Osteocyte (in vitro differentiated cells): ENCODE measurements around the gene CDIP1. TPM values are rescaled to one million over a fixed set of nuclear protein-coding genes. Genes with fewer than 3 reads are reported as not detected.

Experiments
- DNase-seq: peaks from one replicate; pipeline ENCODE4 v3.0.0; 2021; ENCODE audit warnings: mixed read lengths; ENCODE audit not compliant: unreplicated experiment; ENCODE audit errors: extremely low spot score
- H3K27ac Mint-ChIP-seq: one replicate; pipeline ENCODE4 v1.8.0; 2021; ENCODE audit warnings: mild to moderate bottlenecking, mixed read lengths; ENCODE audit not compliant: unreplicated experiment
- H3K27me3 Mint-ChIP-seq: one replicate; pipeline ENCODE4 v1.8.0; 2021; ENCODE audit warnings: mixed read lengths; ENCODE audit not compliant: unreplicated experiment
- H3K36me3 Mint-ChIP-seq: one replicate; pipeline ENCODE4 v1.8.0; 2021; ENCODE audit warnings: mixed read lengths; ENCODE audit not compliant: unreplicated experiment
- H3K4me1 Mint-ChIP-seq: one replicate; pipeline ENCODE4 v1.8.0; 2021; ENCODE audit warnings: mixed read lengths; ENCODE audit not compliant: unreplicated experiment
- H3K4me3 Mint-ChIP-seq: one replicate; pipeline ENCODE4 v1.8.0; 2021; ENCODE audit warnings: mild to moderate bottlenecking, moderate library complexity, mixed read lengths; ENCODE audit not compliant: unreplicated experiment
- H3K9me3 Mint-ChIP-seq: one replicate; pipeline ENCODE4 v1.8.0; 2021; ENCODE audit warnings: mixed read lengths; ENCODE audit not compliant: unreplicated experiment
- total RNA-seq: library from RNA; stranded (reverse); gene quantifications from 2 replicates; pipeline ENCODE4 v1.2.1, GENCODE V29; 2021
- TF ChIP-seq, protein P1 (sequence below): fragments of 200-600 bp; sonication (generic); IDR thresholded peaks from 2 replicates; pipeline ENCODE4 v1.5.0; 2021; ENCODE audit warnings: antibody characterized with exemption, mild to moderate bottlenecking, moderate library complexity

Gene CDIP1
- total RNA-seq, 1 donor from 2014 or later: 28.9 TPM

DNA sequence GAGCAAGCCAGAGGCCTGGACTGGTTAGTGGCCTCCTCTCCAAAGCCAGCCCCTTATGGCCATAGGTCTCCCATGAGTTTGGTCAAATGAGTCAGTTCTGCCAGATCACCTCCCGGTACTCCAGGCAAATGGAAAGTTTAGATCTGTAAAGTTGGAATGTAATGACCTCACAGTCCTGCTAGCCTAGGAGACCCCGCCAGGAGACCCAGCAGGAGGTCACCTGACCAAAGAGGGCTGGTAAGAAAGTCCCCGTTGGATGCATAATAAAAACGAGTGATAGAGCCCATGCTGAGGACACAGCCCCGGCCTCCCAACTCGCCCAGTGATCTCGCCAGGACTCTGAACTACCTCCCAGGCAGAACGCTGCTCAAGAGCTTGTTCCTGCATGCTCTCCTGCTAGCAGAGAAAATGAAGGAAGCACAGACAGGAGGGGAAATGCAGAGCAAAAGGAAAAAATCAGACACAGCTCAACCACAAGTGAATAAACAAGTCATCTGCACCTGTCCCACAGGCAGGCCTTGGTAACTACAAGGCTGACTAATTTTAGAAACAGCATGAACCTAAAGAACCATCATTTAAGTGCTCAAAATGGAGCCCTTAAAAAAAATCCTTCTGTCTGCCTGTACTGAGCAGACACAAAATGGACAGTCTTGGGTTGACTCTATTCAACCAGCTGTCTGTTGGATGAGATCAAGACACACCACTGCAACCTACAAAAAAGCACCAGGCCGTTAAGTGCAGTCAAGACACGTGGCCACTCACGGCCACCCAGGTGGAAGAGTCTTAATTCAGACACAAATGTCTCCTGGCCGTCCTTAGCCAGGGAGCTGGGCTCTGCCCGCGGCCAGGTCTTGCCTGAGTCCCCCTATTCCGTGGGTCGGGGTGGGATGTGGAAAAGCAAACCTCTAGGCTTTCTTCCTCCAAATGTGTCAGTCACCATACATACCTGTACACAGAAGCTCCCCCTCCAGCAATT lies 9.2 kb downstream of the CDIP1 start:
- no peak for DNase-seq
- TF ChIP-seq, protein P1, sequence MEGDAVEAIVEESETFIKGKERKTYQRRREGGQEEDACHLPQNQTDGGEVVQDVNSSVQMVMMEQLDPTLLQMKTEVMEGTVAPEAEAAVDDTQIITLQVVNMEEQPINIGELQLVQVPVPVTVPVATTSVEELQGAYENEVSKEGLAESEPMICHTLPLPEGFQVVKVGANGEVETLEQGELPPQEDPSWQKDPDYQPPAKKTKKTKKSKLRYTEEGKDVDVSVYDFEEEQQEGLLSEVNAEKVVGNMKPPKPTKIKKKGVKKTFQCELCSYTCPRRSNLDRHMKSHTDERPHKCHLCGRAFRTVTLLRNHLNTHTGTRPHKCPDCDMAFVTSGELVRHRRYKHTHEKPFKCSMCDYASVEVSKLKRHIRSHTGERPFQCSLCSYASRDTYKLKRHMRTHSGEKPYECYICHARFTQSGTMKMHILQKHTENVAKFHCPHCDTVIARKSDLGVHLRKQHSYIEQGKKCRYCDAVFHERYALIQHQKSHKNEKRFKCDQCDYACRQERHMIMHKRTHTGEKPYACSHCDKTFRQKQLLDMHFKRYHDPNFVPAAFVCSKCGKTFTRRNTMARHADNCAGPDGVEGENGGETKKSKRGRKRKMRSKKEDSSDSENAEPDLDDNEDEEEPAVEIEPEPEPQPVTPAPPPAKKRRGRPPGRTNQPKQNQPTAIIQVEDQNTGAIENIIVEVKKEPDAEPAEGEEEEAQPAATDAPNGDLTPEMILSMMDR: no peak
- no peak overlapping the region for H3K4me3 Mint-ChIP-seq
- H3K27me3 Mint-ChIP-seq: no peaks in the 10 kb centered on the region
- H3K9me3 Mint-ChIP-seq: no peaks in the 10 kb centered on the region
- H3K36me3 Mint-ChIP-seq: peaks cover 11% of the 10 kb centered on the region
- H3K4me1 Mint-ChIP-seq: peaks cover 6% of the 10 kb centered on the region
- no peak overlapping the region for H3K27ac Mint-ChIP-seq

DNA sequence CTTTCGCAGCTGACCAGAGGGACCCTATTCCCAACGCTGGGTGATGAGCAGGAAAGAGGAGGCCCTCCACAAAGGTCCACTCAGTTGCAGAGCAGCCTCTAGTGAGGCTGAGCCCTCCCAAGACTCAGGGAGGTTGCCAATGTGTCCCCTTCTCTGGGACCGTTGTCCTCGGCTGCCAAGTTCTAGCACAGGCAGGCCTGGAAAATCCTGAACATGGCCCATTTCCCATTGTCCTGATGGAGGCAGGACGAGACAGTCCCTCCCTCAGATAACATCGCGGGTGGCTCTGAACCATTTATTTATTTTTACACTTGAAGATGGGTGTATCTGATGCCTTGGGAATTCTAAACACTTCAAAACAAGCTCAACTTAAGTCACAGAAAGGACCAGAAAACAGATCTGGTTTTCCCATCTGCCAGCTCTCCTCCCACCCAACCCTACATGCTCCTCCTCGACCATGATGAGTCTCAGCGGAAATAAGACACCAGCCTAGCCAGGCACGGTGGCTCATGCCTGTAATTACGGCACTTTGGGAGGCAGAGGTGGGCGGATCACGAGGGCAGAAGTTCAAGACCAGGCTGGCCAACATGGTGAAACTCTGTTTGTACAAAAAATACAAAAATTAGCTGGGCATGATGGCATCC lies 12.8 kb downstream of the CDIP1 start:
- Mint-ChIP-seq H3K4me3 (no peak overlapping the region), H3K27me3 (no peaks in the 10 kb centered on the region), H3K4me1 (peaks cover 16% of the 10 kb centered on the region), H3K27ac (no peak overlapping the region), H3K9me3 (no peaks in the 10 kb centered on the region), H3K36me3 (no peaks in the 10 kb centered on the region)
- TF ChIP-seq, protein P1: no peak
- DNase-seq: no peak

DNA sequence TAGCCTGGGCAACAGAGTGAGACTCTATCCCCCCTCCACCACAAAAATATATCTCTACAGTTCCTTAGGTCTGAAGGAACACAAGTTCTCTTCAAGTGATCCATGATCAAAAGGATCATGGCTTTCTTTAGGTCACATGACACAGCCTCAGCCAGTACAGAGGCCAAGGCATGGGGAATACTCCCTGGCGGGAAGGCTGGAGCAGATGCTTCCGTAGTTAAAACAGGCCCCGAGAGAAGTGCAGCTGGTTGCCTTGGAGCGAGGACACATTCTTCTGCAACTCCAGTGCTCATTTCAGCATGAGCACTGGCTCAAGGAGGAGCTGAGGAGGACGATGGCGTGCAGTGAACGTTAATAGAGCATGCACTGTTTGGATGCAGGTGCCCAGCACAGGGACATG lies 13.5 kb downstream of the CDIP1 start:
- Mint-ChIP-seq H3K27ac (no peak overlapping the region), H3K4me1 (peaks cover 16% of the 10 kb centered on the region), H3K4me3 (no peak overlapping the region), H3K27me3 (no peaks in the 10 kb centered on the region), H3K36me3 (no peaks in the 10 kb centered on the region), H3K9me3 (no peaks in the 10 kb centered on the region)
- TF ChIP-seq, protein P1: no peak
- no peak for DNase-seq

DNA sequence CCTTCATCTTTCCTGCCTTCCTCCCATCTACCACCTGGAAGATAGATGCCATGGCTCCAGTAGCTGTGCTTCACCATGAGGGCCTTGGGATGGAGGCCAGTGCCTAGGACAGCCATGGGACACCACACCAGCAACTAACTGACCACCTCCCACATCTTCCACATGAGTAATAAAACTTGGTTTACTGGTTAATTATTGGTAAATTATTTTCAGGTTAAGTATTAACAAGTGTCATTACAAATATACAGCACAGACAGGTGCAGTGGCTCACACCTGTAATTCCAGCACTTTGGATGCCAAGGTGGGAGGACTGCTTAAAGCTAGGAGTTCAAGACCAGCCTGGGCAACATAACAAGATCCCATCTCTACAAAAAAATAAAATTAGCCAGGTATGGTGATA lies 14.0 kb downstream of the CDIP1 start:
- Mint-ChIP-seq H3K27me3 (no peaks in the 10 kb centered on the region), H3K4me3 (no peak overlapping the region), H3K27ac (no peak overlapping the region), H3K4me1 (peaks cover 15% of the 10 kb centered on the region), H3K9me3 (no peaks in the 10 kb centered on the region), H3K36me3 (no peaks in the 10 kb centered on the region)
- no peak for DNase-seq
- TF ChIP-seq, protein P1: no peak

DNA sequence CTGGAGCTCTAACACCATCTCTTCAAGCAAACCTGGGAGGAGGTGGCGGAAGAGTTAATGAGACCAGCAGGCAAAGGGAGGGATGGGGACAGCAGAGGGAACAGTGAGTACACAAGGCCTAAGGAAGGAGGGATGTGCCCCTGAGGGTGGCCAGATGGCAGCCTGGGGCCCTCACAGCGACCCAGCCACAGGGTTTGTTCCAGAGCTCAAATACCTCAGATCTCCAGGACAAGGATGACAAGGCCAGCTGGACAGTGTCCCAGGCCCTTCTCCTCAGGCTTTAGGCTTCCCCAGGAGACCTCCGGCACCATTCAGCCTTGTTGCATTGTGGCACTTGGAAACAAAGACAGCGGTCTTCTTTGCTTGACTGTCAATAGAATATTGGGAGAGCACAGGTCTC lies 14.9 kb downstream of the CDIP1 start:
- H3K4me1 Mint-ChIP-seq: peaks cover 10% of the 10 kb centered on the region
- TF ChIP-seq, protein P1: no peak

More for the DNA sequence above, 14.9 kb downstream of the CDIP1 start:
- Mint-ChIP-seq H3K9me3 (no peaks in the 10 kb centered on the region), H3K4me3 (no peak overlapping the region), H3K27me3 (no peaks in the 10 kb centered on the region), H3K36me3 (no peaks in the 10 kb centered on the region), H3K27ac (no peak overlapping the region)
- DNase-seq: no peak
